GM18511 (cell line): ENCODE data around the gene CEP128.
A peak's percentile ranks its signal among the peaks of the same experiment; 100 is the strongest.

ENCODE experiments used
- ATAC-seq: cut with Tn5 transposase; IDR thresholded peaks from one replicate; pipeline ENCODE4 v1.9.1; 2021; ENCODE audit warnings: mild to moderate bottlenecking, moderate library complexity; ENCODE audit not compliant: unreplicated experiment

The CEP128 gene

DNA sequence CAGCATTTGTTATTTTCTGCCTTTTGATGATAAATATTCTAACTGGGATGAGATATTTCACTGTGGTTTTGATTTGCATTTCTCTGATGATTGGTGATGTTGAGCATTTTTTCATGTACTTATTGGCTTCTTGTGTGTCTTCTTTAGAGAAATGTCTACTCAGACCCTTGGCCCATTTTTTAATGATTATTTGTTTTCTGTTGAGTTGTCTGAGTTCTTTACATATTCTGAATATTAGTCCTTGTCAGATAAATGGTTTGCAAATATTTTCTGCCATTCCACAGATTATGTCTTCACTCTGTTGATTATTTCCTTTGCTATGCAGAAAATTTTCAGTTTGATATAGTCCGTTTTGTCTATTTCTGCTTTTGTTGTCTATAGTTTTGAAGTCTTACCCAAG lies 317.0 kb downstream of the CEP128 start:
- ATAC-seq, result no peak

DNA sequence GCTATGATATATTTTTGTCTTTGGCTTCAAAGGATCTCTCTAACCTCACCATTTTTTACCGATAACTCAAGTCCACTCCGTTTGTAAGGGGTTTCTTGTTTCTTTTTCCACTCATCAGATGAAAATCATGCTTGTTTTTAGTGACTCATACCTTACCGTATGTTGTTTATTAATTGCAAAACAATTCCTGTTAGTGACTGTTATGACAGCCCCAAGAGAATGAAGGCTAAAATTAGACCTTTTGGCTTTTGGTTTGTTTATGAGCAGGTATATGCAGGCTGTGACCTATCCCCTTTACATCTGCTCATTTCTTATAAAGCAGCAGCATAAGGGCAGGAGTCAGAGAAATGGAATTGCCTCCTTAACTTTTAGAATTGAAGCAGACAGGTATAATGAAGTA lies 319.8 kb downstream of the CEP128 start:
- ATAC-seq, result no peak

DNA sequence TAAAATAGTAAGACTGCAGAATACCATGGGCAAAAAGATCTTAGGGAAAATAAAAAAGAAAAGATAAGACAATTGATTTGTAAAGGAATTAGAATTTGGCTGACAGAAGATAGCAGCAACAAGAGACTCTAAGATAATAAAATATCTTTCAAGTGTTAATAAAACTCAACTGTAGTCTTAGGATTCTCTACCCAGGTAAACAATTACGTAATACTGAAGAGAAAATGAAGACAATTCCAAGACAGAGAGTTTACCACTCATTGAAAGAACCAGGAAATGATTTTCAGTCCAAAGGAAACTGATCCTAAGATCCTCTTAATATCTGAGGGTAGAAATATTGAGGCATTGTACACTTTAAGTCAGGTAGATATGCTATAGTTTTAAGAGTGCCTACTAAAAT lies 321.1 kb downstream of the CEP128 start:
- ATAC-seq, result no peak

DNA sequence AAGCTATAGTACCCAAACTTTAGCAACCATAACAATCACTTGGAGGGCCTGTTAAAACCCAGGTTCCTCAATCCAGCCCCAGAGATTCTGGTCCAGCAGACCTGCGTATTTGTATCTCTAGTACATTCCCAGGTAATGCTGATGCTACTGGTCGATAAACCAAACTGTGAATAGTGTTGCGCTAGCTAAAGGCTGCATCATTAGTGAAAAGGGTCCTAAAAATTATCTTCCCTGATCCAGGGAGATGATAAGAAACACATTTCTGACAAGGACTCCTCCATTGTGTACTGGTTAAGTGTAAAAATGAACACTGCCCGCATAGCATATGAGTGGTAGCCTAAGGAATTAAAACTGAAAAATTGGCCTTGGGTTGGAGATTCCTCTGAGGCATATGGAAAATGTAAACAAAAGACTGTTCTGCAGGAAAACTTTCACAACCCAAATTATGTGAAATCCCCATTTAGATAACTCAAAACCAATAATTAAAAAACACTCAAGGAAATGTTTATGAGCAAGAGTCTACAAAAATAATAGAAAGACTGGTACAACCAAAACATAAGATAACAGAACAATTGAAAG lies 322.7 kb downstream of the CEP128 start:
- ATAC-seq, result no peak

DNA sequence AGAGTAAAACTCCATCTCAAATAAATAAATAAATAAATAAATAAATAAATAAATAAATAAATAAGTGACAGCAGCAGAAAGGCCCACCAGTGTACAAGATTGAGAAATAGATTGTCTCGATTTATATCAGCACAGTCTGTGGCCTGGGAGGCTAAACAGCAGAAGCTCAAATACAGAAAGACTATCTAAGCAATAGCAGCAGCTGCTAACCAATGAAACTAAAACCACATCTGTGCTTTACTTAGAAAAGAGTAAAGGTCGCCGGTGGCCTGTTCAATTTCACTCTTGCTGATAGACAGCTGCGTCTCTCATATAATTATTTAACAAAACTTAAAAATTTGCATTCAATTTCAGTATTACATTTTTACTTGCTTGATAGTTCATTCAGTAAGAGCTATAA lies 325.7 kb downstream of the CEP128 start:
- peak; percentile 89 for ATAC-seq

DNA sequence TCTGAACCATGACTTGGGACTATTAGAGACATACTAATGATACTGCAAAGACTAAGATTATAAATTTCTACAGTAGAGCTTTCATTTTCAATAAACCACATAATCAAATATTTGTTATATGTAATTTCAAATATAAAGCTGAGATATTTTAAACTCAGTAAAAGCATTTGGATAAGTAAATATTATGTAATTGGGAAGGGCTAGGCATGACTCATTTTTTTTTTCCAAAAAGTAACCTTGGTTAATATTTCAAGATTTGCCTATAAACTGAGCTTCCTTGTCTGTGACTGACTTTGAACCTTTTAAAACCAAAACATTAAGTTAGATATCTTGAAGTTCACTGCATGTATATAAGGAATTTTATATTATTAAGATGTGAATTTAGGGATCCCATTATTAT lies 332.5 kb downstream of the CEP128 start:
- no peak for ATAC-seq

DNA sequence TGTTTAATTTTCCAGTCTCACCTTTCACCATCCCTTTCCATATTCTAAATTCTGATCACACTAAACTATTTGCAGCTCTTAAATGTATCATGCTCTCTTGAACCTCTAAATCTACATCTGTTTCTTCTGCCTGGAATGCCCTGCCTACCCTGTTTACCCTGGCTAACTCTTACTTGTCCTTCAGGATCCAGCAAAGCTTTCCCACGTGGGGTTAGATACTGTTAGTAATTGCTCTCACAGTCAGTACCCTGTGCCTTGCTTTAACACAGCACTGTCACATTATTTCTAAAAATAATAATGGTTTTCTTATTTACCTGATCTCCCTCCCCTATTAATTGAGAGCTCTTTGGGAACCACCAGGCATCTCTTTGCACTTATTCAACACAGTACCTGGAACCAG lies 333.0 kb downstream of the CEP128 start:
- ATAC-seq, result no peak

DNA sequence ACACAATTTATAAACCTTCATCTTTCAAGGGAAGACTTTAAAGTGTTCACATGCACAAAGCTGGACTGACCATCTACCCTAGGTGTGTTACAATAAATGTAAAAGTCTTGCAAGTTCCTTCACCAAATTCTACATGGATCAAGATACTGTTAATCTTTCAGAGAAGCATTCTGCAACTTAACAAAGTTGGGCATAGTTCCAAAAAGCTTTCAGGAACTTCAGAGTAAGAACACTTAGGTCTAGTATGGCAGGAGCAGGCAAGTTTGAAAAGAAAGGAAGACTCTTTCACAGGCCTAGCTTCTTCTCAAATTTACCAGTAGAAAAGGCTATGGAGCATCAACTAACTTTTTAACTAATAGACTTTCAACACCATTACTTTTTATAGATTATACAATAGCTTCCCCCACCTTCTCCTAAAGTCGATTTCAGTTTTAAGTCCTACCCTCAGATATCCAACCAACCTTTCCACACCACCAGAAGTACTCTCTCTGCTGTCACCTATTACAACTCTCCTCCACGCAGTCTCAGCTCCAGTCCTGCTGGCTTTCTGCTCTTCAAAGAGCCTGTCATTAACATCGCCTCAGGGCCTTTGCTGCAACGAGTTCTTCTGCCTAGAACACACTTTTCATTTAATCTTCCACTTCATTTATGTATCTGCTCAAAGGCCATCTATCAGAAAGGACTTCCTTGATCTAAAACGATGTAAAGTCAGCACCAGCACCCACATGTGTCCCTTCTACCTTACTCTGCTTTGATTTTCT lies 333.9 kb downstream of the CEP128 start:
- no peak for ATAC-seq

DNA sequence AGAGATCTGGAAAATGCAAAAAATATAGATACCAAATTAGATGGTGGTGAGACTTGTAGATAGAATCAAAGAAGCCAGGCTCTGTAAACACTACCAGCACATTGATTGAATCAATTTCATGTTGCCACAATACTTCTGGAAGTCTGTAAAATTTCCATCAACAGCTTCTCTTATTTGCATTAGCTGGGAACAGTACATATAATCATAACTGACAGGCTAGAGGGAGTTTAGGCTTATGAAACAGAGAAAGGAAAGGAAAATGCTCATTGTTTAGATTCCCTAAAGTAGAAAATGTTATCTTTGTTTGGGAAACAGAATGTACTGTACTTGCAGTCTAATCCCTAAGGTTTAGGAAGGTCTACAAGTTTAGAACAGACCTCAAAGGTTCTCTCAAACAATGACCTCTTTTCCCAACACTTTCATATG lies 335.2 kb downstream of the CEP128 start:
- no peak for ATAC-seq

DNA sequence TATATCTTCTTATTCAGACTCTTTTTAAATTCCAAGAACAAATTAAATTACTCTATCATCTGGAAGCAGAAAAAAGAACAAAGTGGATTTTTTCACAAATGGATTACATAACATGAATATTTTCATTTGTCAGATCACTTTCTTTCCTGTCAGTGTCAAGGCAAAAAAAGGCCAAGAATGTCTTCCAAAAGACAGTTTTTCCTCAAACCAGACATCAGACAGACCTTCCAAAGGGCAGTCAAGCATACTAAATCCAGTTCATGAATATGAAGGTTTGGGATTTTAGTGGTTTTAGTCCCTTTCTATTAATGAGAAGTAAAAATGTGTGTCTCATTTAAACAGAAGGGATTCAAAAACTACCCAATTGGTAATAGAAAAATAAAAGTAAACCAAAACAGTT lies 336.0 kb downstream of the CEP128 start:
- ATAC-seq, result no peak

DNA sequence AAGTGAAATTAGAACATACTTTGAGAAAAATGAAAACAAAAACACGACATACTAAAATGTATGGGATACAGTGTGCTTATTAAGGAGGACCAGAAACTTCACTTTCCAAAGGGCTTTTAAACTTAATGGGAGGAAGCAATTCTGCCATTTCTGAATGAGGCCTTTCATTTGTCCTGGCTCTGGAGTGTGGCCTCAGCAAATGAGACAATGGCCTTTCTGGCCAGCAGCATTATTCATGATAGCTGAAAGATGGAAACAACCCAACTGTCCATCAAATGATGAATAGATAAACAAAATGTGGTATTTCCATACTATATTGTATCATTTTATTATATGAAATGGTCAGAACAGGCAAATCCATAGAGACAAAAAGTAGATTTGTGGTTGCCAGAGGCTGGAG lies 338.6 kb downstream of the CEP128 start:
- ATAC-seq, result no peak

DNA sequence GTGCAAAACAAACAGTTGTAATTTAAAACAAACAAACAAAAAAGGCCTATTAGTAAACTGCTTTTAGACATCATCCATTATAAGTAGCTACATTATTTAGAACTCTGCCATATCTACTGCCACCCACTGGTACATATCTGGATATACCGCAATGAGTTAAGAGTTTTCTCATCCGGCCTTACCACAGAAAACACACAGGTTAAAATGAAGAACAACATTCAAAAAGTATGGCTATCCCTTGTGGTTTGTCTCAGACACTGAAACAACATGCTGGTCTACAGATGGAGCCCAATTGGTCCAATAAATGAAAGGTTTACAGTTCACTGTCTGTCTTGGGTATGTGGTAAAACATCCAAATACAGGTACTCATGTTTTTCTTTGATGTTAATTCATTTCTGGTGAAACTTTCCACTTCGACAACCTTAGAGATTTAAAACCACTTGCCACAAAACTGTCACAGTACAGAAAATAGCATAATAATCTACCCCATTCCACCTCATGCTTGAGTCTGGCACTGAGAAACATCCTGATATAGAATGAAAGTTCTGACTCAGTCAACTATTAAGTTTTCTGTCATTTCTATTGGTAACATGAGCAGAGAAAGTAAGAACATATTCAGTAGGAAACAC lies 354.3 kb downstream of the CEP128 start:
- peak; percentile 93 for ATAC-seq

DNA sequence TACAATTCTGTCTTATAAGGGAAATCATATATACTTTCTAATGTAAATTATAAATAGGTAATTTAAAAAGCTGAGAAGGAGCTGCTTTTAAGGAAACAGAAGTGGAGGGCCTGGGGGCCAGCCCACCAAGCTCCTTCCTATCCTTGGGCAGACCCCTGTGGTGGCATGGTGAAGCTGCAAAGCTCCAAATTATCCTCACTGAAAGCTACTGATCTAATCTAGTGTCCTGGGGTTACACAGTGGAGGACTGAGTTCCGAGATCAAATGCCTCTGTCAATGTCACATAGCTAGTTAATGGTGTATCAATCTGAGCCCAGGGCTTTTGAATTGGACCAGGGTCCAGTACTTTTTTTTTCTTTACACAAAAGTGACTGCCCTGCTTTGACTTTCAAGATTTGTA lies 355.4 kb downstream of the CEP128 start:
- ATAC-seq, result no peak

DNA sequence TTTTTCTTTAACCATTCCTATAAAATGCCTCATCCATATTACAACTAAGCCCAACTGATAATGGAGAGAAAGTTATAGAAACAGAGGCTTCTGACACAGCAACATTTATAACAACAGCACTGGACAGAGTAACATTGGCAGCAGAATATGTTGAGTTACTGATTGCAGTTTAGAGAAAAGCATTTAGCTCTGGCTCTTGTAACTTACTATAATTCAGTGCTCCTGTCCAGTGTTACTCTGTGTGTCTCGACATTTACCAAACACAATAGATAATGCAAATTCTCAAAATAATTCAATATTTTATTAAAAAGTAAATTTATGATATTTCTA lies 356.1 kb downstream of the CEP128 start:
- no peak for ATAC-seq

DNA sequence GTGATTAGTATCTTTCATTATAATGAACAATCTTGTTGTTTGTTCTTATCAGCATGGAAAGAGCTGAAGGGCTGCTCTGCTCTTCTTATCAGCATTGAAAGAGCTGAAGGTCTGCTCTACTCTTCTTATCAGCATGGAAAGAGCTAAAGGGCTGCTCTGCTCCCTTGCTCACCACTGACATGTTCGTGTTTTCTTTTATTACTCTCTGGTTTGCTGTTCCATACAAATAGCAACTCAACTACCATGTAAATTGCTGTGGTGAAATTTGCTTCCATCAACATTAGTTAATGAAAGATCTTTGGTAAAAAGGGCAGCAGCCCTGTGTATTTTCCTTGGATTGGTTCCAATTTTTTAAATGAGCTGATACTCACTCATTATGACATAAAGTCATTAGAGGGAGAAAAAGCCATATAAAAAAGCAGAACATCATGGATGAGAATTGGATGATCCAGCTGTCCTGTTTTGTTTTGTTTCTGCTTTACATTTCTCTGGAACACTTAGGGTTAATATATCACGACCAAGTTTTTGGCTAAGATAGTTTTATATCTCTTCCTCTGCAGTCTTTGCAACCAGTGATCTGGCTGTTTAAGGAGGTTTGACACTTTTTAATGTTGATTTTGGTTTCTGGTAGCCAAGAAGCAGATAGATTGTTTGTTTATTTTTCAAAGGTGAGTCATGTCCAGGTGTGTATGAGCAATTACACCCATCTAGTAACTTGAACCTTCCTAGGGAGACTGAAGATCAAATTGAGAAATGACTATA lies 356.6 kb downstream of the CEP128 start:
- no peak for ATAC-seq

DNA sequence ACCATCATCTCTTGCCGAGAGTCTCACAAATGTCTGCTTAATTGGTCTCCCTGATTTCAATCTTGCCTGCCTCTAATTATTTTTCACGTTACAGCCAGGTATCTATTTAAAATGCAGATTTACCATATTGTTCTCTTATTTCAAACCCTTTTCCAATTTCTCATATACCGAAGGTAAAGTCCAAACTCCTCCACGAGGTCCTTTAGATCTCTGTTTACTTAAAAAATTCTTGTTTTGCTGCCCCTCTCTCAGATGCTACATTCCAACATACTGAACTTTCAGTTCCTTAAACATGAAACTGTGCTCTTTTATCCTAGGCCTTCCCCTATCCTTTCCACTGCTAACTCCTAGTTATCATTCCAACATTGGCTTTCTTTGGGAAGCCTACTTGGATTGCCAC lies 363.9 kb downstream of the CEP128 start:
- no peak for ATAC-seq

DNA sequence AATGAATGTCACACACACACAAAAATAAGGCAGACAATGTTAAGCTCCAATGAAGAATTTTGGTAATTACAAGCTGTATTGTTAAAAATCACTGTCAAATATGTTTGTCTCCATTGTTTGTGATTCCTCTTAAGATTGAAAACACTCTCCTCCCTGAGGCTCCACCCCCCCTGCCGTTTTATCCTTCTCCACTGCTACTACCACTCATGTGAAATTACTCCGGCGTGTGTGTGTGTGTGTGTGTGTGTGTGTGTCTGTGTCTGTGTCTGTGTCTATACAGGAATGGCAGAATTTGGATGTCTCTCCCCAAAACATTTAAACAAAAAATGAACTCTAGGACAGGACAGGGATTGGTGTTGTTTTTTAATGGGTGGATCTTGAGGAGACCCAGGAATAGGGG lies 365.1 kb downstream of the CEP128 start:
- ATAC-seq, result no peak

DNA sequence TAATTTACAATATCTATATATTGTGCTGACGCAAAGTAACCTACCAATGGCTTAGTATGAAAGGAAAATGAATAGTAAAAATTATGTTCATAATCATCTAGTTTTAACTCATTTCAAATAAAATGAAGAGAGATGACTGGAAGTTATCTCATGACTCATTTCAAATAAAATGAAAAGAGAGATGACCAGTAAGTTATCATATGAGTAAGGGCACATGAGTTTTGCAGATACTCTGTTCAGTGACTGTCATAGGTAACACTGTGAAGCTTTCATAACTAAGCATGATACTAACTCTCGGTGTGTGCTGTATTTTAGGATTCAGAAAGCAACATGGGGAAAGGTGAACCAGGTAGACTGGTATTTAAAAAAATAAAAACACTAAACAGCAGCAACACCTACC lies 365.8 kb downstream of the CEP128 start:
- no peak for ATAC-seq

DNA sequence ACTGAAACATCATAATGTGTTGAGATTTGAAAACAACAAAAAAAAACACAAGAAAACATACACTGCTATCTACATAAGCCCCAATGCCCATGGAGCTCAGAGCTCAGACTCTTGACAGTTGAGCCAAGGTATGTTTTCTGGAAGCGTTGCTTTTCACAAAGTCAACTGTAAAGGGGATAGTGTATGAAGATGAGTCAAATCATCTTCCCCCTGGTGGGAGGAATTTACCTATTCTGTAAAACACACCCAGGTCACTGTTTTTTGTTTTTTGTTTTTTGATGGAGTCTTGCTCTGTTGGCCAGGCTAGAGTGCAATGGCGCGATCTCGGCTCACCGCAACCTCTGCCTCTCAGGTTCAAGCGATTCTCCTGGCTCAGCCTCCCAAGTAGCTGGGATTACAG lies 368.9 kb downstream of the CEP128 start:
- ATAC-seq, result no peak

DNA sequence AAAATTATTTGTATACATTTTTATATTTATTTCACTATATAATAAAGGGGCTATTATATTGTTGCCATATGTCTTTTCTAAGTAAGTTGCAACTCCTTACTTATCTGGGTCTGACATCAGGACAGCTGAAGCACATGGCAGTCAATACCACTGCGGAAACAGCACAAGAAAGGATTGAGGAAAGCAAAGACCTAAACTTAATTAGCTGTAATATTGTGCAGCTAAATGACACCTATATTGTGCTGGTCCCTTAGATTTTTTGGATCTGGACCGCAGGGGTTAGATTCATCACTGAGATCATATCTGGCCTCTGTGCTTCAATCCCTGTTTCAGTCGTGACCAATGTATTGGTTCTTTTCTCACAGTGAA lies 370.6 kb downstream of the CEP128 start:
- no peak for ATAC-seq

DNA sequence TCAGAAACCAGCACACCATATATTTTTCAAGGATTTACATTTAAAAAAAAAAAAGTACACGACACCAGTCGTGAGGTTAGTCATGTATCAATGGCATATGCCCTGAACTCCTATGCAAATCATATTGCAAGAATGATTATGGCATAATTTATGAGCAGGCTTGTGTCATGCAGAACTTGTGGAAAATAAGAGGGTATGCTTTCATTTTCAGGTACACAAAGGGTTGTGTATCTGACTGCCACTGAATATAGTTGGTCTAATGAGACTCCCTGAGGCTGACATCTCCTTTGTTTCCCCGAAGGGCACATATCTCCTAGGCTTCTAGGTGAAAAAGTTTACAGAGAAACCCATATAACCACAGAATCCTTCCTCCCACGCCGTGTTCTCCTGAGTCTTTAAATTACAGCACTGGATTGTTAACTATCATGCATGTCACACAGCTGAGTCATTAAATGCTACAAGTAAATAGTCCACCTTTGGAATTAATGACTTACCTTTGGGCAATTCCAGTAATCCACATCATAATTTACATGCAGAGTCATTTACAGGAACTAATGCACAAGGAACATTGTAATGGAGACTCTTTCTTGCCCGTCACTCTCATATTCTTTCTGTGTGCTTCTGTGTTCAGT lies 373.5 kb downstream of the CEP128 start:
- no peak for ATAC-seq
